Measurements from ENCODE around the gene SEMA7A. TPM values are rescaled to one million over a fixed set of nuclear protein-coding genes. Genes with fewer than 3 reads are reported as not detected.
"Not testable (repeated sequence)": the region's sequence is repeated elsewhere in the genome, so short reads cannot be mapped to it uniquely, and the experiment has no call there.

The SEMA7A gene
- polyA plus RNA-seq, 1 donor: 5.0 TPM

DNA sequence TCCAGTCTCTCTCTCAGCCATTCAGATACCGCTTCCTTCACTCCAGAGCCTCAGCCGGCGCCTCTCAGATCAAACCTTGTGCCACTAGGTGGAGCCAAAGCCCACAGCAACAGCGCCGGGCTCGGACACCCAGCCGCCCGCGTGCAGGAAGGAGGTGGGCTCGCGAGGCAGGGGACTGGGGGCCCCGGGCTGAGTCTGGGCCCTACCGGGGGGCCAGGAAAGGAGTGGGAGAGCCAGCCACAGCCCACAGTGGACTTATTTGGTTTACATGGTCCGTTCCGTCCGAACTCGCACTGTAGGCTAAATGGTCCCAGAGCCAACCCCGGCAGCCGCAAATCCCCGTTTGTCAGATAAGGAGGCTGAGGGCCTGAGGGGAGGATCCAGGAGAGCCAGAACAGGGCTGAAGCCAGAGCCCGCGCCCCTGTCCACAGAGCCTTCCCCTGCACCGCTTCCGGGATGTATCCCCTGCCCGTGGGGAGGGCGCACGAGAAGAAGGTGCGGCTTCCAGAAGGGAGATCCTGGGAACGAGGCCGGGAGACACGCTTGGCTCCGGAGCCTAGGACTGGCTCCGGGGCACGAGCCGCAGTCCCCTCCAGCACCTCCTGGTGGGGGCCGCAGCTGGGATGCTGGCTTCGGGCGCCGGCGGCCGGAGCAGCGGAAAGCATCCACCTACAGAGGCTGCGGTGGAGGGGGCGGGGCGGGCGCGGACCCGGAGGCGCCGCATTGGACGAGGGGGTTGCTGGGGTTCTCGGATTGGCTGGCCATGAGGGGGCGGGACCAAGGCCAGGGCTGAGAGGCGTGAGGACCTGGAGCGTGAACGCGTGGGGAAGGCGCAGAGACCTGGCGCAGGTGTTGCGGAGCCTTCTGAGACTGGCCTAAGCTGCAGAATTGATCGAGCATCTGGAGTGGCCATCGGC lies 59.8 kb downstream of the SEMA7A start:
- DNase-seq: peak; percentile 87

DNA sequence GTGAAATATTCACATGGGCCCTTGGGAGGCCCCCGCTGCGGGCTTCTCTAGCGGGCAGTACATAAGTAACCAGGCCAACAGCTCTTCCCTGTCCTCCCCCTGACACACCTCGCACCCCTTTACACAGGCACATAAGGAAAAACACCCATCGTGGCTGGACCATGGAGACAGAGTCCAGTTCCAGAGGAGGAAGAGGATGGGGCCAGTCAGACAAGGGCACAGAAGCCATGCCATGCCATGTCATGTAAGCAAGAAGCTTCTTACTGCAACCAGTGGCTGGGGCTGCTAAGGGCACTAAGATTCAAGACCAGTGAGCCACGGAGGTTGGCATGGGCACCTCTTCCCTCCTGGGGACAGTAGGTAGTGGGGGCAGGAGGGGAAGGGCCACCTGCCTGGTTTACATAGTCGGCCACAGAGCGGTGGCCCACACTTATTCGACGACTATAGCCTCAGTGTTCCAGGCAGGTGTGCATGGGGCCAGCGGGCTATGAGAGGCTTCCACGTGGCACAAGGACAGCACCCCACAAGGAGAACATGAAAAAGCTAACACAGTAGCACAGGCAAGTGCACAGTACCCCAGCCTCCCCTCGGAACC lies 60.6 kb downstream of the SEMA7A start:
- DNase-seq: no peak

DNA sequence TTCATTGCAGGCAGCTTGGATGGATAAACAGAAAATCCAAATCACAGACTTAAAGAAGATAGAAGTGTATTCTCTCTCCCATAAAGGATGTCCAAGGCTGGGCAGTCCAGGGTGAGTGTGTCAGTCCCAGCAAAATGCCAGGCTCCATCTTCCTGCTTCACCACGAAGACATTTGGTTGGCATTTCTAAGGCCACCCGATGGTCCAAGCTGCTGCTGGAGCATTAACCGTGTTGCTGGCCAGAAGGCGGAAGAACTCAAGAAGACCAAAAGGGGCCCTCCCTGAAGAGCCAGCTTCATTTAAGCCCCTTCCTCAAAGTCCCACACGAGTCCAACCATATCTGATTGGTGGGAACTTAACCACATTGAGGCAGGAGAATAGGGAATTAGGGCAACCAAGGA lies 63.3 kb downstream of the SEMA7A start:
- DNase-seq: no peak

- DNase-seq: no peak
Measured at GRCh38 chr15:74369756-74370155, 64.0 kb downstream of the SEMA7A start.

- no peak for DNase-seq
Measured at GRCh38 chr15:74369084-74369745, 64.5 kb downstream of the SEMA7A start.

DNA sequence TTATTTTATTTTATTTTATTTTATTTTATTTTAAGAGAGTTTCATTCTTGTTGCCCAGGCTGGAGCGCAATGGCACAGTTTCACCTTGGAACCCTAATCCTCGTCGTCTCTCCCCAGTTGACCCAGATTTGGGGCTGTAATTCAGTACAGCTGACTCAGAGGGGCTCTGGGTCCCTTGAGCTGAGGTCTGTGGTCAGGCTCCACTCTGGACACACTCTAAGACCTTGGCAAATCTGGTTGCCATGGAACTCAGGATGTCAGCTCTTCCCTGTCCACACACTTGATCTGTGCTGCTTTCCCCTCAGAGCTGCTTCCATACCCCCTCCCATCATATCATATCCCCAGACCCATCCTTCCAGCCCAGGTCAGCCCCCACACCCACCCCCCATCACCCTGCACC lies 65.6 kb downstream of the SEMA7A start:
- DNase-seq: no peak

- no peak for DNase-seq
Measured at GRCh38 chr15:74367296-74367854, 66.4 kb downstream of the SEMA7A start, which contains the start of gene CYP11A1. TSS of gene CYP11A1 (minus strand) at chr15:74367646. CDS start at chr15:74367585, 61 bp downstream.

DNA sequence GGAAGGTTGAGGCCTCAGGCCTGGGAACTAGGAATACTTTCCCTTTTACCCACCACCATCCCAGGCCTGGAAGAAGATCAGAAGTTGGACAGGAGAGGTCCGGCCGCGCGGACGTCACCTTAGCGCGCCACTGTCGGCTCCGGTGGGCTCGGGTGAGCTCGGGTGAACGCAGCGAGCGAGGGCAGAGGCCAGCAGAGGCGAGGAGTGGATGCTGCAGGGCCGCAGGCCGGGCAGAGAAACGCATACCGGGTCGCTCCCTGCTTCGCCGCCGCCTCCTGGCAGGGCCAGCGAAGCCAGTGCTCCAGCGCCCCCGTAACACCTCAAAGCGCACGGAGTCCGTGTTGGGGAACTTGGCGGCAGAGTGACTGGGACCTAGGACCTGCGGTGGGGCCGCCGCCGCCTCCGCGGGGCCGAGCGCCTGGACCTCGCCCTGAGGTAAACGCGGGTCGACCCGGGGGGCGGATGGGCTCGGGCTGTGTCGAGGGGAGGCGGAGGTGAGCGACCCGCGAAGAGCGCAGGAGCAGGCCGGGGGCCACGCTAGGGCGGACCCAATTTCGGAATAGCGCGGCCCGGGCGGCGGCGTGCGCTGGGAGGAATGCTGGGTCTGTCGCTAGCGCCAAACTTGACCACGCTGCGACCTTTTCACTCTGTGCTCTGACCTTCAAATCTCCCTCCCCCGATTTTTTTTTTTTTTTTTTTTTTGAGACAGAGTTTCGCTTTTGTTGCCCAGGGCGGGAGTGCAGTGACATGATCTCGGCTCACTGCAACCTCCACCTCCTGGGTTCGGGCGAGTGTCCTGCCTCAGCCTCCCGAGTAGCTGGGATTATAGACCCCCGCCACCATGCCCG lies 67.9 kb downstream of the SEMA7A start:
- peak; percentile 42 for DNase-seq

GRCh38 chr15:74364936-74365597 lies 68.7 kb downstream of the SEMA7A start:
- DNase-seq: no peak

- DNase-seq: no peak
Measured at GRCh38 chr15:74362482-74362881, 71.3 kb downstream of the SEMA7A start.

DNA sequence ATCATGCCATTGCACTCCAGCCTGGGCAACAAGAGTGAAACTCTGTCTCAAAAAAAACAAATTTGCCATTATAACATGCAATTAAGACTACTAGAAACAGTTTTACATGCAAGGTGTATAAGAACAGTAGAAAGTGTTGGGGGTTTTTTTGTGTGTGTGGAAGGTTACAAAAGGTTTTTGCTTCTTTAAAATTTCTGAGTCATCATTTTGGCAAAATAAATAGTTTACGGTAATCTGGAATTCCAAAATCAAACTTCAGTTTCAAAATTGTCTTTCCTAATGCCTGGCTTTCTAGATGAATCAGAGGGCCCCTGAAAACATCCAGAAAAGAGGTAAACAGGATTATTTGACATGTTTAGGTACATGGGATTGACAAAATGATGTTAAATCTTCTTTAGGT lies 72.9 kb downstream of the SEMA7A start:
- DNase-seq: not testable (repeated sequence)

- DNase-seq: not testable (repeated sequence)
Measured at GRCh38 chr15:74359376-74359775, 74.4 kb downstream of the SEMA7A start.

Other genes with a start within 250 kb of the SEMA7A start
- gene STRA6, start 231.2 kb downstream of the SEMA7A start, polyA plus RNA-seq (ENCODE audit: insufficient read length): 41.7 TPM
- gene CCDC33, start 197.6 kb downstream of the SEMA7A start, polyA plus RNA-seq (ENCODE audit: insufficient read length): 9.0 TPM
- gene CYP11A1, start 66.3 kb downstream of the SEMA7A start, polyA plus RNA-seq (ENCODE audit: insufficient read length): 1.2 TPM
- gene UBL7, start 27.2 kb upstream of the SEMA7A start, polyA plus RNA-seq (ENCODE audit: insufficient read length): 64.0 TPM
- gene ARID3B, start 107.3 kb upstream of the SEMA7A start, polyA plus RNA-seq (ENCODE audit: insufficient read length): 16.8 TPM
- 81.6 TPM for gene CLK3, start 181.9 kb upstream of the SEMA7A start, polyA plus RNA-seq (ENCODE audit: insufficient read length)

Measured in left kidney (tissue), 2 donors.